HTERT RPE-1 (cell line): ENCODE results near the gene OR8U1.
"Not testable (repeated sequence)": the region's sequence is repeated elsewhere in the genome, so short reads cannot be mapped to it uniquely, and the experiment has no call there.

Source experiments
- in situ Hi-C: fragments of 300-500 bp; cut with MboI; formaldehyde crosslinking; loops from 4 replicates; pipeline ENCODE4 v1.14.3; 2020; ENCODE audit warnings: low sequenced_read_pairs

OR8U1 gene

DNA sequence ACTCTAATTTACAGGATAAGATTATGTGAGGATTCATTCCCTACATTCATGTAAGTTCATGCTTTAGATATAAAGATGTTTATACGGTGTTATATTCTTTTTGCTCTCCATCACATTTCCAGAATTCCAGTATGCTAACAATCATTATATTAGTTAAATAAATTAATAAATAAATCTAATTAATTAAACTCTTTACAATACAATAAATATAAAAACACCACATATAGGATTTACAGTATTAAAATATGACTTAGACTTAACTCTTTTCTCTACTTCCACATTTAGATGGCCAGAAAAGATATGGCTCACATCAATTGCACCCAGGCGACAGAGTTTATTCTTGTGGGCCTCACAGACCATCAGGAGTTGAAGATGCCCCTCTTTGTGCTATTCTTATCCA lies at the start of gene OR8U1:
OR8U1 (plus strand) TSS at position 301 of the 400 bp plus-strand sequence; CDS start at position 301, 0 bp downstream.
- in situ Hi-C loops: no loop called here

DNA sequence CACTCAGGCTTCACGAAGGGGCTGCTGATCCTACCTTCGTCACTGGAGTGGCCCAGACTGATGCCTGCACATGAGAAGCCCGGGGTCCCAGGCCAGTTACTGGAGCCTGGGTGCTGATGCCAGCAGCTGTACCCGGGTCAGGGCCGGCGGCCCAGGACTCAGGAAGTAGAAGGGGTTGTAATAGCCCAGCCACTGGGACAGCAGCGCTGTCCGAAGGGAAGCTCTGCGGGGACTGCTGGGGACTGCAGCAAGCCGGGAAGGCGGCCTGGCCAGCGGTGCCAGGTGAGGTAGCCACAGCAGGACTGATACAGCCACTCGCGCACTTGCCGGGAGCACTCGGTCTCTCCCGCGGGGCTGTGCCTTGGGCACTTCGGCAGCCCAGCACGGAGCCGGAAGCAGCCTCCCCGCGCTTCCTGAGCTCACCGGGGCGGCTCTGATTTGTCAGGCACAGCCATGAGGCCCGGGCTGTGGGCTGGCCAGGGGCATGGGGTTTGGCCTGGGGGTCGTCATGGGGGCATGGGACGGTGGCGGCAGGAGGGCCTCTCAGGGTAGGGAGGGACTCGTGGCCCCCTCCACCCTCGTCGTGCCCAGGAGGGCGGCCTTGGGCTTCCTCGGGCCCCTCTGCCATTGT lies 43.4 kb upstream of the OR8U1 start:
- in situ Hi-C loops: no loop called here

DNA sequence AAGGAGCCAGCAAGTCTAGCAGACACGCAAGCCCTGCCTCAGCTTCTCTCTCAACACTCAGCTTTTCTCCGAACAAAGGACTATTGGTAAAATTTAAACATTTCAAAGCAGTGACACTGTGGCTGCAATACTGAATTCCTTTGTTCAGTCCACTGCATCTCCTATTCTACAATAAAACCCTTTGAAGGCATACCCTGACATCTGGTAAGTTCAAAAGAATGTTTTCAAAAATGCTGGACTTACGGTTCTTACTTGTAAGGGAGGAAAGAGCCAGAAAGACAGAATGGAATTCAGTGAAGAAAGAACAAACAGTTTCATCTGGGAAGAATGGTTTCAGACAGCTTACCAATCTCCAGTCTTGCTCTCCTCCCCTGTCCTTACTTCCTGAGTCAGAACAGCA lies 42.3 kb upstream of the OR8U1 start:
- in situ Hi-C loops: no loop called here

DNA sequence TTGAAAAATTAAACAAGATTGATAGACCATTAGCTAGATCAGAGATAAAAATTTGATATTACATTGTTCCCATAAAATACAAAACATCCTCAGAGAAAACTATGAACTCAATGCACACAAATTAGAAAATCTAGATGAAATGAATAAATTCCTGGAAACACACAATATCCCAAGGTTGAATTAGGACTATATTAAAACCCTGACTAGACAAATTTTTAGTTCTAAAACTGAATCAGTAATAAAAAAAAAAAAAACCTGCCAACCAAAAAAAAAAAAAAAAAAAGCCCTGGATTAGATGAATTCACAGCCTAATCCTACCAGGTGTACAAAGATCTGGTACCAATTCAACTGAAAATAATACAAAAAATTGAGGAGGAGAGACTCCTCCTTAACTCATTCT lies 35.1 kb upstream of the OR8U1 start:
- in situ Hi-C loops: no loop called here

DNA sequence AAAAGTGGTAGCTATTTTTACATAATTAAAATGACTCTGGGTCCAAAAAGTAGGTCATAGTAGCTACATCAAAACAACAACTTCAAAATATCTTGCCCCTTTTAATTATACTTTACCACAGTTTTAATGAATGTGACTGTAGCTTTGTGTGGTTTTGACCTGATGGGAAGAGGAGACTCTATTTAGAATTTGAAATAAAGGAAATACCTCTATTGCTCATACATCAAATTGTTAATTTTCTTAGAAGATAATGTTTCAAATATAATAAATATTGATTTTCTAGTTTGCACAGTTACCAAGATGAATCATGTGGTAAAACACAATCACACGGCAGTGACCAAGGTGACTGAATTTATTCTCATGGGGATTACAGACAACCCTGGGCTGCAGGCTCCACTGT lies 29.7 kb upstream of the OR8U1 start, which contains the start of gene OR8K1:
OR8K1 (plus strand) TSS at position 301 of the 400 bp plus-strand sequence; CDS start at position 301, 0 bp downstream.
- in situ Hi-C loops: no loop called here

DNA sequence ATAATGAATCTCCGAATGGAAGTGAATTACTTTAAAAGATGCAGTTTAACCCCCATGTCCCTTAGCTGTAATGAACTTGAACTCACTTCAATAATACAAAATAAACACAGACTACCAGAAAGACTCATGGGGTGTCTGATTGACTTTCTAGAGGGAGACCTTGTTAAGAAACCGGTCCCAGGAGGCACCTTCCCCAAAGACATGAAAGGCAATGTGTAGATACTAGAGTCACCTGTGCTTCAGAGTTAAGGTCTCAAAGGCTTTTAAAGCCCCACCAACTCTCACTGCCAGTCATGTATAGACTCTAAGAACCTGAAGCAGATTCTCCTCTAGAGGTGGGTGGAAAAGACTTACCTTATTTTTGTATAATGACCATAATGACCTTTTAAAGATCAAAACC lies 21.4 kb upstream of the OR8U1 start, which contains the start of gene OR8J1:
OR8J1 (plus strand) TSS at position 301 of the 400 bp plus-strand sequence. CDS start 5,956 bp downstream, outside the sequence.
- in situ Hi-C loops: no loop called here

DNA sequence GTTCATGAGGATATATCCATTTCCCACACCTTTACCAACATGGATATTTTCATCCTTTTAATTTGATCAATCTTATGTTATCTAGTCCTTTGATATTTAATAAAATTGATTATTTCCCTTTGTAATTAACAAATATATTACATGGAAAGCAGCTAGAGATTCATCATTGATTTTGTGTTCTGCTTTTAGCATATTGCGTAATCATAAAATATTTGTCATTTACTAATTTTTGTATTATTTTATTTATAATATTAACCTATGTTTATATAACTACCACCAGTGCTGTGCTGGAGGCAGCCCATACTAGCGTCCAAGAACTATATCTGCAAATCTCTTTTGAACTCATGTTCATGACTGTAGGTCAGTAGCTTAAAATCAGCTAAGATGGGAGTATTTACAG lies 4.7 kb downstream of the OR8U1 start:
- in situ Hi-C loops: no loop called here

DNA sequence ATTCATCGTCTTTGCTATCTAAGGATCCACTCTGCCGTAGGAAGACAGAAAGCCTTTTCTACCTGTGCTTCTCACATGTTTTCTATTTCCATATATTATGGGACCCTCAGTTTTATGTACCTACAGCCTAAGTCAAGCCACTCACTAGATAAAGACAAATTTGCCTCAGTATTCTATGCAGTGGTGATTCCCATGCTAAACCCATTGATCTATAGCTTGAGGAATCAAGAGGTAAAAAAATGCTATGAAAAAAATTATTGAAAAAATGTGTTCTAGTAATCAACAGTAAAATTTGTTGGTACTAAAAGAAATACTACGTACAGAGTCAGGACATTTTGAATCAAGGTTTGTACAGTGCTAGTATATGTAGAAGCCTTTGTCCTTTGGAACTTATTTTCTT lies 19.0 kb downstream of the OR8U1 start:
- in situ Hi-C loops: no loop called here

DNA sequence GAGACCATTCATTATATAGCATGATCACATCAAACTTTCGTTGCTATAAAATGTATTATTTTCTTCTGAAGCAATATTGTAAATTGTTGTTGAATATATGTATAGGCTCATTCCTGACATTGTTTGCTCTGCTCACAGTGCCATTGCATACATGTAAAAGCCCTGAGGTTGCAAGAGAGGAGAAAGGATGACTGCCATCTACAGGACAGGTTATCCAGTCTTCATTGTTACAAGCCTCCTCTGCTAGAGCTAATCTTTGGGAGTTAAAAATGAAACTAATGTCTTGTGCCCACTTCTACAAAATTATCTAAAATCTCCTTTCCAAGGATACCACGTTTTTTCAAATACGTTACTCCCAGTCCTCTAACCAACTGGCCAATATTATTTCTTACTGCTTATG lies 20.6 kb downstream of the OR8U1 start:
- in situ Hi-C loops: no loop called here

DNA sequence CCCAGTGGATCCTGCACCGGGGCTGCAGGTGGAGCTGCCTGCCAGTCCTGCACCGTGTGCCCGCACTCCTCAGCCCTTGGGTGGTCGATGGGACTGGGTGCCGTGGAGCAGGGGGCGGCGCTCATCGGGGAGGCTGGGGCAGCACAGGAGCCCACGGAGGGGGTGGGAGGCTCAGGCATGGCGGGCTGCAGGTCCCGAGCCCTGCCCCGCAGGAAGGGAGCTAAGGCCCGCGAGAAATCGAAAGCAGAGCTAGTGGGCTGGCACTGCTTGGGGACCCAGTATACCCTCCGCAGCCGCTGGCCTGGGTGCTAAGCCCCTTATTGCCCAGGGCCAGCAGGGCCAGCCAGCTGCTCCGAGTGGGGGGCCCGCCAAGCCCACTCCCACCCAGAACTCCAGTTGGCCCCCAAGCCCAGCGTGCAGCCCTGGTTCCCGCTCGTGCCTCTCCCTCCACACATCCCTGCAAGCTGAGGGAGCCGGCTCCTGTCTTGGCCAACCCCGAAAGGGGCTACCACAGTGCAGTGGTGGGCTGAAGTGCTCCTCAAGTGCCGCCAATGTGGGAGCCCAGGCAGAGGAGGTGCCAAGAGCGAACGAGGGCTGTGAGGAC lies 26.5 kb downstream of the OR8U1 start:
- in situ Hi-C loops: not testable (repeated sequence)

DNA sequence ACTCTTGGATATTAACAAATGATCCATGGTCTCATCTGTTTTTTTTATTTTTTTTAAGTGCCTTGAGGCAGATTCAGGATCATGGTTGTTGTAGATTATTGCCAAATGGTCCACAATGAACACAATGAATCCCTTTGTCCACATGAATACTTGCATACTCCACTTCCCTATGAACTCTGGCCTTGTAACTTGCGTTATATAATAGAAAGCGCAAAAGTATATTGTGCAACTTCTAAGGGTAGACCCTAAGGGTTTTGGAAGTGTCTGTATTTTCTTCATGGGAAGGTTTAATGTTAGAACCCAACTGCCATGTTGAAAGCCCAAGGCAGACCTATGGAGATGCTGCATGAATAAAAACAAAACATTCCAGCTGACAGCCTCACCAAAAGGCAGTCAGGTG lies 29.0 kb downstream of the OR8U1 start:
- in situ Hi-C loops: no loop called here

DNA sequence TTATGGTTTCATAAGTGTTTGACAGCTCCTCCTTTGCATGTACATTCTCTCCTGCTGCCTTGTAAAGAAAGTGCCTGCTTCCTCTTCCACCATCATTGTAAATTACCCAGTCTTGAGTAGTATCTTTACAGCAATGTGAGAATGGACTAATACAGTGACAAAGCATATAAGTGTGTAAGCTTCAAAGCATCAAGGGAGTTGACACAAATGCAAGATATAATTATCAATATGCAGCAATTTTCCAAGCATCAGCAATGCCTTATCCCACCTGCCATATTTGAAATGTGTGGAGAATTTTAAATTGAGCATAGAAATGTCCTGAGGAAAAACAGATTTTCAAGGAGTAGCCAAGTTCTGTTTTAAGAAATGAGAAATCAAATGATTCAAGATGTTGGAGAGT lies 35.4 kb downstream of the OR8U1 start:
- in situ Hi-C loops: no loop called here

DNA sequence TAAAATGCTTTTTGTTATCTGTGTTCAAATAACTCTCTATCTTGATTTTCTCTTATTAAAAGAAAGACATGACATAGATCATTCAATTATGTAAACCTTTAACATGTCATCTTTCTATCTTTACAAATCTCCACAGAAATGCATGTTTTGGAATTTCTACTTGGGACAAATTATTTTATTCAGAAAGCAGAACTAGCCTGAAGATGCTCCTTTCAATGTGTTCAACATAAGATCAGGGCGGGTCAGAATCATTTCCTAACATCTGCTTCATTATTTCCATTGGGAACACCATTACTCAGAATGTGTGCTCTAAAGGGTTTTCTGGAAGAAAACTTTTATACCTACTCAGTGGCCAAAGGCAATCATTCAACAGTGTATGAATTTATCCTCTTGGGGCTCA lies 37.0 kb downstream of the OR8U1 start, which contains the start of gene OR5AL1:
OR5AL1 (plus strand) TSS at position 301 of the 400 bp plus-strand sequence.
- in situ Hi-C loops: no loop called here
